Lung (tissue), 12 donors: ENCODE data around the gene AP4E1. TPM values are rescaled to one million over a fixed set of nuclear protein-coding genes. Genes with fewer than 3 reads are reported as not detected.
"Not testable (repeated sequence)": the region's sequence is repeated elsewhere in the genome, so short reads cannot be mapped to it uniquely, and the experiment has no call there.

Source experiments
- ATAC-seq: fragments of 200-7000 bp; cut with Tn5 transposase; one replicate; pipeline ENCODE4 v1.9.1; 2020; ENCODE audit warnings: moderate number of reproducible peaks; ENCODE audit not compliant: insufficient read depth, low FRiP score
- DNase-seq, 3 donors: peaks; one replicate each; pipeline ENCODE4 v3.0.0-alpha.2; 2013 to 2017
- H3K27ac ChIP-seq, 2 donors: one replicate each; pipeline ENCODE4 v1.5.1; 2013; ENCODE audit warnings: mild to moderate bottlenecking in 2 of 2, moderate library complexity in 2 of 2, control low read depth in 1 of 2, inconsistent platforms in 1 of 2, low read depth in 1 of 2, low read length in 1 of 2
- H3K27me3 ChIP-seq, 3 donors: one replicate each; pipeline ENCODE4 v1.5.1; 2013; ENCODE audit warnings: low read length in 2 of 3; ENCODE audit not compliant: control insufficient read depth in 3 of 3, insufficient read depth in 3 of 3
- H3K36me3 ChIP-seq, 4 donors: one replicate each; pipeline ENCODE4 v1.5.1; 2013; ENCODE audit warnings: low read length in 4 of 4, mild to moderate bottlenecking in 1 of 4, moderate library complexity in 1 of 4; ENCODE audit not compliant: control insufficient read depth in 4 of 4, insufficient read depth in 4 of 4
- H3K4me1 ChIP-seq, 5 donors: one replicate each; pipeline ENCODE4 v1.5.1; 2013; ENCODE audit warnings: low read length in 5 of 5, mild to moderate bottlenecking in 2 of 5, moderate library complexity in 1 of 5; ENCODE audit not compliant: control insufficient read depth in 5 of 5, insufficient read depth in 5 of 5
- H3K4me3 ChIP-seq: one replicate; pipeline ENCODE4 v1.5.1; 2013; ENCODE audit warnings: mild to moderate bottlenecking, control low read depth, moderate library complexity
- H3K9ac ChIP-seq, 2 donors: one replicate each; pipeline ENCODE4 v1.5.1; 2013; ENCODE audit warnings: low read length in 2 of 2, control low read depth in 1 of 2; ENCODE audit not compliant: insufficient read depth in 1 of 2
- H3K9me3 ChIP-seq, 4 donors: one replicate each; pipeline ENCODE4 v1.5.1; 2013; ENCODE audit warnings: low read length in 3 of 4, mild to moderate bottlenecking in 1 of 4, moderate library complexity in 1 of 4; ENCODE audit not compliant: control insufficient read depth in 4 of 4, insufficient read depth in 3 of 4
- CTCF ChIP-seq: IDR thresholded peaks from 2 replicates; pipeline ENCODE4 v1.5.1; 2012; ENCODE audit warnings: mild to moderate bottlenecking; ENCODE audit errors: control extremely low read depth, extremely low read depth
- WGBS, 2 donors: extraction: QIAGEN DNeasy Blood & Tissue Kit; methylation state at CpG; one replicate each; pipeline ENCODE4 v1.1.7; 2013; 5-methylcytosine and 5-hydroxymethylcytosine counted together
- polyA plus RNA-seq, 2 donors: library from polyadenylated mRNA; stranded (reverse); fragments of 200-250 nt; gene quantifications; one replicate each; pipeline ENCODE4 v1.2.1, GENCODE V29; 2013
- total RNA-seq, 2 donors: library from RNA; depleted of rRNA in 1 of 2; stranded (reverse); fragments of >200 nt in 1 of 2; gene quantifications; one replicate each; pipeline ENCODE4 v1.2.1, GENCODE V29; 2014 to 2021
- donor health status: control.
- donor health status: control.
- donor health status: Bipolar disorder and iron deficiency.
- donor health status: healthy.
- donor health status: DM: yes; HTN: yes; CAD: no.

Gene AP4E1
- total and polyA plus RNA-seq, 4 donors, result 2.2 to 12.7 (median 6.7) TPM

GRCh38 chr15:50911621-50912020 lies 3.1 kb downstream of the AP4E1 start:
- Histone ChIP-seq H3K4me1 (peaks cover 0 to 12% (median 0%) of the 10 kb centered on the region in 5 donors), H3K9me3 (no peaks in the 10 kb centered on the region), H3K36me3 (peaks cover 2 to 9% (median 5%) of the 10 kb centered on the region in 4 donors), H3K9ac (no peak overlapping the region), H3K27ac (no peak overlapping the region), H3K27me3 (no peaks in the 10 kb centered on the region), H3K4me3 (no peak overlapping the region)
- no peak for DNase-seq
- no peak for ATAC-seq
- TF ChIP-seq CTCF, result no peak
- WGBS, 2 donors, result 39 to 71% methylated on average over 5 of the region's 5 CpGs

- no peak for TF ChIP-seq CTCF
- Histone ChIP-seq H3K4me3 (no peak overlapping the region), H3K27ac (no peak overlapping the region), H3K36me3 (peaks cover 3 to 13% (median 7%) of the 10 kb centered on the region in 4 donors), H3K27me3 (no peaks in the 10 kb centered on the region), H3K9me3 (no peaks in the 10 kb centered on the region), H3K4me1 (peaks cover 0 to 4% (median 0%) of the 10 kb centered on the region in 5 donors), H3K9ac (no peak overlapping the region)
- WGBS, 2 donors, result 81 to 88% methylated on average over 4 of the region's 4 CpGs
- DNase-seq (no peak), ATAC-seq (no peak)
Measured at GRCh38 chr15:50916400-50916799, 7.9 kb downstream of the AP4E1 start.

- H3K36me3 ChIP-seq, result not testable (repeated sequence)
- WGBS, 2 donors, result 98 to 99% methylated on average over 4 of the region's 4 CpGs
Measured at GRCh38 chr15:50919359-50919758, 10.9 kb downstream of the AP4E1 start.

GRCh38 chr15:50925281-50925680 lies 16.8 kb downstream of the AP4E1 start:
- Histone ChIP-seq H3K36me3 (peaks cover 8 to 12% (median 11%) of the 10 kb centered on the region in 4 donors), H3K27me3 (no peaks in the 10 kb centered on the region), H3K4me1 (no peaks in the 10 kb centered on the region), H3K9me3 (no peaks in the 10 kb centered on the region), H3K27ac (no peak overlapping the region), H3K9ac (no peak overlapping the region), H3K4me3 (no peak overlapping the region)
- DNase-seq (no peak), ATAC-seq (no peak)
- no peak for TF ChIP-seq CTCF
- 84 to 89% methylated on average over 1 of the region's 1 CpG for WGBS, 2 donors

More at GRCh38 chr15:50919359-50919758, 10.9 kb downstream of the AP4E1 start:
- ATAC-seq, H3K27me3 ChIP-seq, H3K4me3 ChIP-seq, H3K4me1 ChIP-seq, H3K9ac ChIP-seq, H3K27ac ChIP-seq, DNase-seq, H3K9me3 ChIP-seq: not testable (repeated sequence)
